Measurements from ENCODE around the gene RBM11.

GRCh38 chr21:14259747-14260146 lies 43.8 kb downstream of the RBM11 start:
- no peak for TF ChIP-seq TSHZ2 (CRISPR knock-in tag; IDR thresholded peaks at IDR 0.05)
- no peak for TF ChIP-seq RARB (CRISPR knock-in tag; IDR thresholded peaks at IDR 0.05)
- TF ChIP-seq PATZ1 (CRISPR knock-in tag; IDR thresholded peaks at IDR 0.05; ENCODE audit: borderline replicate concordance) = no peak
- TF ChIP-seq ARNTL (CRISPR knock-in tag; IDR thresholded peaks at IDR 0.05; ENCODE audit: borderline replicate concordance, low read depth) = no peak
- TF ChIP-seq CSDC2 (CRISPR knock-in tag; IDR thresholded peaks at IDR 0.05) = no peak
